Renal cortical epithelial cell (primary cell): Measurements from ENCODE around the gene OSBPL5. TPM values are rescaled to one million over a fixed set of nuclear protein-coding genes. Genes with fewer than 3 reads are reported as not detected.

Experiments
- DNase-seq: peaks from one replicate; pipeline ENCODE4 v3.0.0-alpha.2; 2011; ENCODE audit warnings: low read depth
- total RNA-seq: library from RNA; depleted of rRNA; stranded (reverse); fragments of >200 nt; gene quantifications from 2 replicates; pipeline ENCODE4 v1.2.3, GENCODE V29; 2014

The OSBPL5 gene
- total RNA-seq, 1 donor from 2014 or later = 21.3 TPM

DNA sequence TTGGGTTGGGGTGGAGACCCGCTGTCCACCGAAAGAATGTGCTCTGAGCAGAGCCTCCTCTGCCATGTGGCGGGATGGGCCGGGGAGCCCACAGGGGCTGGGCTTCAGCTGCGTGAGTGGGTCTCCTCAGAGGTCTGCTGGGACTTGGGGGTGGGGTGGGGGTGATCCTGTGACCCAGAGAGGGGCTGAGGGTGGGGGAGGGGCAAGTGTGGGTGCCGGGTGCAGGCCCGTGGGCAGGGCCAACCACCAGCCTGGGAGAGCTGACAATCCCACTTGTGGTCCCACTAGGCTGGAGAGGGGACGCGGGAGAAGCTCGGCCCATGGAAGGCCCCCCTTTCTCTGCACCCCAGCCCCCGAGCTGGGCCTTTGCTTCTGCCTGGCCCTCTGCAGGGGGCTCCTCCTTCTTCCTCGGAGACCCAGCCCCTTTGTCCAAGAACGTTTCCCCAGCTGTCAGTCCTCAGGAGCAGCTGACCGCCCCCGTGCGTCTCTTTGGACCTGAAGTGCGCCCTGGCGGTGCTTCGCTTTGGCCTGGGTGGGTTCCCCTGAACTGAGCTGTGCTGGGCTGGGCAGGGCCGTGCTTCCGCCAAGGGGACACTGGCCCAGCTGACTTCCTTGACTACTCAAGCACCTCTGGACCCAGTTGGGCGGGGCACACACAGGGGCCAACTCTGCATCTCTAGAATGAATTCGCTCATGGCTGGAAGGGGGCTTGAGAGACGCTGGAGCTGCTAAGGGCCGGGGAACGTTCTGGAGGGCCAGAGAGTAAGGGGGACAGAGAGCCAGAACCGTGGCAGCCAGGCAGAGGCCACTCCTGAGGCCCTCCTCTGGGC lies 30.2 kb downstream of the OSBPL5 start:
- DNase-seq = no peak

DNA sequence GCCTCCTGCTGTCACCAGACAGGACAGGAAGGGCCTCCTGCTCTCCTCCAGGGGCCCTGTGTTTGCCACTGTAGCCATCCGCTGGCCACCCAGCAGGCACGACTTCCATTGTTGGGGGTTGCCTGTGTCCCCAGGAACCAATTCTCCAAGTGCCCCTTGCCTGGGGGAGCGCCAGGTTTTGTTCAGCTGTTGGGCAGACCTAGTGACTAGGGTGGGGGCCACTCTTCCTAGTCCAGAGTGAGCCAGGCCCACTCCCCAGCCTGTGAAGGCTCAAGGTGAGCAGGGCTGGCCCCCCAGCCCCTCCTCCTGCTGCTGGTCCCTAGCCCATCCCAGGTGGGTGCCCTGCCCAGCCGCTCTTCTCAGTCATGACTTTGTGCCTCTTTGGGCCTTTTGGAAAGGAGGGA lies 30.9 kb downstream of the OSBPL5 start:
- DNase-seq = no peak

DNA sequence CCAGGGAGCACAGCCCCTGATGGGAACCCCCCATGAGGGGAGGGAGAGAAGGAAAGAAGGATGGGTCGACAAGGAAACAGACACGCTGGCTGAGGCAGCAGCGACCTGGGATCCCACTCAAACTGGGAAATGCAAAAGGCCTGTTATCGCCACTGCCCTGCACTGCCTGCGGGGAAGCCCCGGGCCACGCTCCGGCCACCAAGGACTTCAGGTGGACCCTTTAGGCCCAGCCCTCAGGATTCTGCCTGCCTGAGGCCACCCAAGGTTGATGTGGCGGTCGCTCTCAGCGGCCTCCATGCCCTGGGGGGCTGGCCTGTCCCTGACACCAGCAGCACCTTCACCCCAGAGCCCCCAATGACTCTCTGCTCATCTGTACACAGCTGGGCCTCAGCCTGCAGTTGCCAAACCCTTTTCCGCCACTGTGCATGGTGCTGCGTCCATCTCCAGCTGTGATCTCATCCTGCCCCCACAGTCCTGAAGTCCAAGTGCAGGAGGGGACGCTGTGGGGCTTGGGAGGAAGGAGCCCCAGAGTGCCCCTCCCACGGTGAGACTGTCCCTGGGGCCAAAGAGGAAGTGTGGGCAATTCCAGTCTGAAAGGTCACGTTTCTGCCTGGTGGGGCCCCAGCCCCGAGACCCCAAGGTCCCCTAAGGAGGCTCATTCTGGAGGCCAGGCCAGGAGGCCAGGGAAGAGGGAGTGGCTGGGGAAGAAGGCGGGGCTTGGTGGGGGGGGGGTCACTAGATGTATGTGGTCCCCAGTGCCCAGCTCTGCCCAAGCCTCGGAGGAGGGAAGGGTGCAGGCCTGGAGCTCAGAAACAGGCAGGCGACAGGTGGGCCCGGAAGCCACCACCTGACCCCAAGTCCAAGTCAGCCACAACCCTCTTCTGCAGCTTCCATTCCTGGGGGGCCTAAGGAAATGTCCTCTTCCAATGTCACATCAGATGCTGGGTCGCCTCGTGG lies 31.6 kb downstream of the OSBPL5 start:
- no peak for DNase-seq

DNA sequence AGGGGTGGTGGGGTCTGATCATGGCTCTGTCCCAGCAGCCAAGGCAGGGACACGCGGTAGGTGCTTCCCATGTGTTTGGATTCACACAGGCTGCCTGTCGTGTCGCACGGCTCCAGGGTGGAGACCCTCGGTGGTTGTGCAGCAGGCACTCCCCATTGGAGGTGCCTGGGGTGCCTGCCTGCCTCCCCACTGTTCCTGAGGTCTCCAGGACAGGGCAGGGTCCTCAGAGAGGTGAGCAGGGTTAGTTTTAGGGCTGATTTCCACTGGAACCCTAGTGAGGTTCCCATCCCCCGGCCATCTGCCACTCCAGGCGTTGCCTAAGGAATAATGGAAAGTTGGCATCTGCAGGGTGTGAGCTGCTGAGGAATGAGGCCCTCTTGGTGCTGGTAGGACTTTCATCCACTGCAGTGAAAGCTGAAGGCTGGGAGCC lies 32.3 kb downstream of the OSBPL5 start:
- DNase-seq = no peak

DNA sequence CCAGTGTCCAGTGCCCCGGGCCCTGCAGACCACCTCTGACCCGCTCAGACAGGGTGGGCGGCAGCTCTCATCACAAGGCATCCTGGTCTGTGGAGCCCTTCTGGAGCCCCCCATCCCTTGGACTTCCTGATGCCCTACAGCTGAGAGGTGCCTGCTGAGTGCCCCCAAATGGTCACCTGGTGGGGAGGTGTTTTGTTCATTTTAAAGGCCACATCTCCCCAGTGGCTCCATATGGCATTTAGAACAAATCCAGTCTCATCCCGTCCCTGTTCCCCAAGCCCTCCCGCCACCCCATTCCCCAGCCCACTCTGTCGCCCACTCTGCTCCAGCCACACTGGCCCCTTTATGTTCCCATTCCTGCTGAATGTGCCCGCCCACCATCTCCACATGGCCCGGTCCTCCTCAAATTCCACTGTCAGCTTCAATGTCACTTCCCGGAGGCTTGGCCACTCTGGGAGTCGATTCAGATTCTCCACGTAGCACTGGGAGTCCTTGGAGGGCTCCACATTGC lies 32.8 kb downstream of the OSBPL5 start:
- no peak for DNase-seq

DNA sequence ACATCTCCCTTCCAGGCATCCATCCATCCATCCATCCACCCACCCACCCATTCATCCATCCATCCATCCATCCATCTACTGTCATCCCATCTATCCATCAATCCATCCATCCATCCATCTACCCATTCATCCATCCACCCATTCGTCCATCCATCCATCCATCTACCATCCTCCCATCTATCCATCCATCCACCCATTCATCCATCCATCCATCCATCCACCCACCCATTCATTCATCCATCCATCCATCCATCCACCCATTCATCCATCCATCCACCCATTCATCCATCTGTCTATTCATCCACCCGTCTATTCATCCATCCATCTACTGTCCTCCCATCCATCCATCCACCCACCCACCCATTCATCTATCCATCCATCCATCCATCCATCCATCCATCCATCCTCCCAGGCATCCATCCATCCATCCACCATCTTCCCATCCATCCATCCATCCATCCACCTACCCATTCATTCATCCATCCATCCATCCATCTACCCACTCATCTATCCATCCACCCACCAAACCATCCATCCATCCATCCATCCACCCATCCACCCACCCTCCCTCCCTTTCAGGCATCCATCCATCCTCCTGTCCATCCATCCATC lies 33.7 kb downstream of the OSBPL5 start:
- DNase-seq = no peak

DNA sequence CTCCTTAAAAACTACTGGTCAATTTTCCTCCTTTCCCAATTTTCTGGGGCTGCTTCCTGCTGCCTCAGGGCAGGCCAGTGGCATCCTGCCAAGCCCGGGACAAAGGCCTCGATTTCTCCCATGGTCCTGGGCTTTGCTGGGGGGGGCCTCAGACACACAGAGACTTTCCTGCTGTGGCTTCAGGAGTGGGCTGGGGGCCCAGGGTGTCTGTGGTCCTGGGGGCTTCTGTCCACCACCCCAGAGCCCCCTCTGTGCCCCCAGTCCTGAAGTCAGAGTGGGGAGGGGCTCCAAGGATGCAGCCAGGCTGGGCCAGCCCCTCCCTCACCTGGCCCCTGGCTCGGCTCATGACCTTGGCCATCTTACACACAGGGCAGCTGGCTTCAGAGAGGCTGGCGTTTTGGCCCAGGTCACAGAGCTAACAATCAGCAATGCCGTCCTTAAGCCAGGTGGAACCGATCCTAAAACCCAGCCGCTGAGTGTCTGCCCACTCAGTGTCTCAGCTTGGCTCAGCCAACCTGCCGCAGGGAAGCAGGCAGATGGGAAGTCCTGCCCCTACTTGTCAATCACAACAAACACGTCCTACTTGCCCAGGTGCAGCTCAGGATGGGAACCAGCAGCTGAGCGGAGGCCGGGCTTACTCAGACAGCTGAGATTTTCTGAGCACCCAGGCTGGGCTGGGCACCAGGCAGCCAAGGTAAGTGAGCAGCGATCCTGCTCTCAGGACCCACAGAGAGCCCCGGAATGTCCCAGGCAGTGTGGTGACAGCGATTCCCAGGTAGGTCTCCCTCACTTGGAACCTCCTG lies 34.6 kb downstream of the OSBPL5 start:
- no peak for DNase-seq

DNA sequence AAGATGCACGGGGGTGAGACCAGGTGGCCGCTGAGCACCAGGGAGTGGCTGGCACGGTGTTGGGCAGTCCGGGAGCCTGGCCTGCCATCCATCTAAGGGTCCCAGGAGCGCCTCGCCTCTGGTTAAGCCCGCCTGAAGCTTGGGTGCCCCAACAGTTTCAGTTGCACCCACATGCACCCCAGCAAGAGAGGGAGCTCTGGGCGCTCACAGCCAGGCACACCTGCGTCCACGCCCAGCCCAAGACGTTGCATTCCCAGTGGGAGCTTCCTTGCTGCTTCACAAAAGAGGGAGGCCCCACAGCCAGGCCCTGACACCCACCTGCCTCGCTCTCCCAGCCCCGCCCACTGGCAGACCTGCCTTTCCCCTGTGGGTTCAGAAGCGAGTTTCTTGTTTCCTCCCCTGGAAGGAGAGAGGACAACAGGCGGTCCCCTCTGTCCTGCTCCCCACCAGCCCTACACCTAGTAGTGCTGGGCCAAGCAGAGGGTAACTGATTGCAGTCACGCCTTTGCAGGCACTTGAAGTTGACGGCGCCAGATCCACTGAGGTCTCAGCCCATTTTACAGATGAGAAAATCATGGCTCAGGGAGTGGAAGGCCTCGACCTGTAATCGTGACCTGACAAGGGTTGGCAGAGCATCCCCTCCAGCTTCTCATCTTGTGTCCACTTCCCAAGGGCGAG lies 35.4 kb downstream of the OSBPL5 start:
- DNase-seq = no peak

DNA sequence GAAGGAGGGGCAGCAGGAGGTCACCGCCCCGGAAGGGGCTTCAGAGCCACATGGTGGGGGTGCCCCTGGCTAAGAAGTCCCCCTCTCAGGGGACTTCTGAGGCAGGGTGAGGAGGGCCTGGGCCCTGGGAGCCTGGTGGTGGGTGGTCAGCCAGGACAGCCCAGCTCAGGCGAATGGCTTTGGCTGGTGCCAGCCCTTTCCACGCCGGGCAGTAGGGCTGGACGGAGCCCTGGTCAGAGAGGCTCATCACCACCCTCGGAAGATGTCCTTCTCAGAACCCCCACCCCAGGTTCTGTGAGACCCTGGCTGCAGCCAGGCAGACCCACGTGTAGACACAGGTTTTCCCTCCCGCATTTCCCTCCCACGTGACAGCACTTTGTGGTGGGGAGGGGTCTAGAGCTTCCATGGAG lies 35.9 kb downstream of the OSBPL5 start:
- DNase-seq = no peak

DNA sequence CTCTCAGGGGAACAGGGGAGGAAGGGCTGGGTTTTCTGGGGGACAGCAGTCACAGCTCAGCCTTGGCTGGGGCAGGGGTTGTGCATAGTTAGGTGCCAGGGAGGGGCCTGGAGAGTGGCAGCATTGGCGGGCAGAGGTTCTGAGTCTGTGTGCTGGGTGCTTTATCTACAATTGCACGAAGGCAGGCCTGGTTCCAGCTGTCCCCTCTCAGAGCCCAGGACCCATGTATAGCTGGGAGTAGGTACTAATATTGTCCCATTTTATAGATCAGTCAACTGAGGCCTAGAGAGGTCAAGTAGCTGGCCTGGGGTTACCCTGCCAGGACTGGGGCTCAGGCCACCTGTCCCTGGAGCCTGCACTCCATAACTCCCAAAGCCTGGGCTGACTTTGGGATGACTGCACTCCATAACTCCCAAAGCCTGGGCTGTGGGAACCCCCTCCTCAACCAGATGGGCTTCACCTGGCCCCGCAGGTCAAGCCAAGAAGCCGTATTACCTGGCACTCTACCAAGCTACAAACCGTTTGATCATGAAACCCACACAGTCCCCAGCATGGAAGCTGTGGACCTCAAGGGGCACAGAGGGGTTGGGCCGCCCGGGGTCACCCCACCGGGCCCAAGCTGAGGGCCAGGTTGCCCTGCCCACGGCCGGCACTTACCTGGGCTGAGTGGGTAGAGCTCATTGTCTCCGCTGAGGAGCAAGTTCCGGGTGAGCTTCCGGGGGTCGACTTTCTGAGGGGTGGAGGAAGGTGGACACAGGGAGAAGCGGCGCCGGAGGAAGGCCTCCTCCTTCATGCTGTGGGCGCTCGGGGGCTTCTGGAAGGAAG lies 36.5 kb downstream of the OSBPL5 start:
- DNase-seq = no peak

DNA sequence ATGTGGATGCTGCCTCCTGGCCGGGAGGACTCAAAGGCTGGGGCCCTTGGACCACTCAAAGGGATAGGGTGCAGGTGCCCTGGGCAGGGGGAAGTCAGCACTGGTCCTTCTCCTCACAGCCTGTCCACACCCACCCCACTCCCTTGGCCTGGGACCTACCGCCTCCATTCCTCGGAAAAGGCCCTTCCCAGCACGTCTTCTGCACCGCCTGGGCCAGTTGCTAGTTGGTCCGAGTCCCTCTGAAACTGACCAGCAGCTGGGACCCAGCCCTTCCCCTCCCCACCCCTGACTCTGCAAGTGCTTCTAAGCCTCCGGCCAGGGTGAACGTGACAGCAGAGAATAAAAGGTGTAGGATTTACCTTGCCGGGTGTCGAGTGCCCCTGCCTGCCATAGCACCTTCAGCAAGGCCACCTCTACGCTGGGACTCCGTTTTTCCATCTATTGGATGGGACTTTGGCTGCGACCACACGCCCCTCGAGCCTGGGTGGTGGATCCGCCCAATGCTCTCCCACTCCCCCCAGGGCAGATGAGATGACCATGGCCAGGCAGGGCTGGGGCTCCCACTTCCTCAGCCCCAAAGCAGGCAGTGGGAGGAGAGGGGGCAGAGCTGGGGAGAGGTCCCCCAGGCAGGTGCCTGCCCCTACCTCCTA lies 37.3 kb downstream of the OSBPL5 start:
- no peak for DNase-seq

DNA sequence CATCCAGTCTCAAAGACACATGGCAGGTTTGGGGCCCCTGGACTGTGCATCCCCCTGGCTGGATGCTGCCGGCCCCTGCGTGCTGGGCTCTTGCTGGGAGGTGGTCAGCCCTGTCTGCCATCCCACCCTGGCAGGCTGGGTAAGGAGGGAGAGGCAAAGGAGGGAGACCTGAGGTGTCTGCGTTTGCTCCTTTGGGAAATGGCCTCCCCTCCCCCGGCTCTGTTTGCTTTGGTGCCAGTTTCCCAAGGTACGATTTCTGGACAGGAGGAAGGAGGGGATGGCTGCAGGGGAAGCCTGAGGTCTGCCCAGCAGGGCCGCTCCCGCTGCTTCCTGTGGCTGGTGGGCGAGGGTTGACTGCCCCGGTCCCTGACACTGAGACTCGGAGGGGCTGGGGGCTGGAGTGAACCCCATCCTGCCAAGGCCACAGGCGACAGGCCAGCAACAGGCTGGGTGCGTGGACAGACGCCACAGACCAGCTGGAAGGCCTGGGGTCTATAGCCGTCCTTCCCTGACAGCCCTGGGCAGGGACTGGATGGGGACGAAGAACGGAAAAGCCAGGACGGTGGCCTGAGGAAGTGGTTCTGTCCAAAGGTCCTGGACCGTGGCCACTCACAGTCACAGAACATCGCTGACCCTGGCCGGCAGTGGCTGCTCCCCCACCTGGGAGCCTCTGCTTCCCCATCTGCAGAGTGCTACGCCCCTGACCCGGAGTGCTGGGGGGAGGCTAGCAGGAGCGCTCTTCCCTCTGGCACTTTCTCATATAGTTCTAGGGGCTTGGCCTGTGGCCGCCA lies 38.0 kb downstream of the OSBPL5 start:
- no peak for DNase-seq

DNA sequence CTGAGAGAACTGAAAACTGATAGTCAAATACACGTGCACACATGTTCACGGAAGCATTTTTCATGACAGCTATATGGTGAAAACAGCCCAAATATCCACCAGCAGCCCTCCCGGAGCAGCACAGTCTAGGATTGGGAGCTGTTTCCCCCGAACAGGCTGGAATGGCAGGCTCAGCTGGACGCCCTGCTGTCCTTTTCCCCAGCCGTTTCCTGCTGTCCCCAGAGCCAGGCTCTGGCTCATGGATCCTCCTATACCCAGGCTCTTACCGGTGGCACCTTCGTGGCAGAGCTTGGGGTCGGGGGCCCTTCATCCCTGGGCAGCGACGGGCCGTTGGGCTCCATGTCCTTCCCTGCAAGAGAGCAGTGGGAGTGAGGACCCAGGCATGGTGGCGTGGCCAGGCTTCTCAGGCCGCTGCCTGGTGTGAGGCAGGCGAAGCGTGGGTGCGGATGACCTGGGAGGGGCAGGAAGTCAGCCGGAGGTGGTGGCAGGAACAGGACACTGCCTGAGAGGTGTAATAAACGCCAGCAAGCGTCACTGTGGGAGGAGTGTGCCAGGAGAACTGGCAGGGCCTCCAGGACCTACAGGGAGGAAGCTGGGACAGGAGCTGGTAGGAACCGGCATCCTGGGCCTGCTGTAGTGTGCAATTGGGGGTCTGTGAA lies 38.8 kb downstream of the OSBPL5 start:
- DNase-seq = no peak

DNA sequence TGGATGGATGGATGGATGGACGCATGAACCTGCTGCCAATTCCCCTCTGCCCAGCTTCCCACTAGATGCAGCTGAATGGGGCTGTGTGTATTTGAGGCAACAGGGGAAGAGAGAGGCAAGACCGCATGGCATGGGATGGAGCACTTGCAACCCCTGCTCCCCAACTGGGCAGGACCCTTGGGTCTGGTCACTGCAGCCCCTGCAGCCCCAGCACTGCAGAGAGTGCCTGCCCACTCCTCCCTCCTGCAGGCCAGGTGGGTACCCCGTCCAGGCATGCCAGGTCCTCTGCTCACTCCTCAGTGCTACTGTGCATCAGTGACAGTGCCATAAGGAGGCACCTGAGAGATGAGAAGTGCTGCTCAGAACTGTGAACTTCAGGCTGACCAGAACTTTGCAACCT lies 40.3 kb downstream of the OSBPL5 start:
- no peak for DNase-seq

DNA sequence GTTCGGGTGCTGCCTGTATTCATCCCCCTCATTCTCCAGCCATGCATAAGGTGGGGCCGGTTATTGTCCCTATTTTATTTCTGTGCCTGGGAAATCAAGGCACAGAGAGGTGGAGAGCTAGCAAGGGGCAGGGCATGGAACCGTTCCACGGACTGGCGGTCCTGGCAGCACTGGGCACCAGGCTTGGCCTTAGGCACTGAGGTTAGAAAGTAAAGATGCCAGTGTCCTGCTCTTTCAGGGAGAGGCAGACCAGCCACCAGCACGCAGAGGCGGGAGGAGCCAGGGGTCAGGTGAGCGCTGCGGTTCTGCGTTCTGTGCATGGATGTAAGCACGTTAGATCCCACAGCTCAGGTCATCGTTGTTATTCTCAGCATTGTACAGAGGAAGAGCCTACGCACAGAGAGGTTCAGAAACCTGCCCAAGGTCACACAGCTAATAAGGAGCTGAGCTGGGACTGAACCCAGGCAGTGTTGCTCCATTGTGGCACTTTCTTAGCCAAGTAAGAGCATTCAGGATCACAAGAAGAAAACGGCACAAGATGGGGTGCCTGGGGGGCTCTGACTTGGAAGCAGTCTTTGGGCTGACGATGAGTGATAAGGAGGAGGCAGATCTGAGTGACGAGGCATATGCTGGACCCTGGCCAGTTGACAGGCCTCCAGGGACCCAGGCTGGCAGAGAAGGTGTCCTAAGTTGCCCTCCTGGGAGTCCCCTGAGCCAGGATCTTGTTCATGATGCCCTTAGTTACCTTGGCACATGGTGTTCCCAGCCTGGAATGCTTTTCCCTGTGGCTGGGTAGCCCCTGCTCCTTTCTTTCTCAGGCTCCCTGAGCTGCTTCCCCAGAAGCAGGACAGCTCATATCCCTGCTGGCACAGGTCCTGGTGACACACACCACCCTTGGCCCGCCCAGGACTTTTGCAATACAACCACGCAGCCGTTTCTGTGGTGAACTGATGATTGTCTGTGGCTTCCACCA lies 41.1 kb downstream of the OSBPL5 start:
- DNase-seq = peak; percentile 93

DNA sequence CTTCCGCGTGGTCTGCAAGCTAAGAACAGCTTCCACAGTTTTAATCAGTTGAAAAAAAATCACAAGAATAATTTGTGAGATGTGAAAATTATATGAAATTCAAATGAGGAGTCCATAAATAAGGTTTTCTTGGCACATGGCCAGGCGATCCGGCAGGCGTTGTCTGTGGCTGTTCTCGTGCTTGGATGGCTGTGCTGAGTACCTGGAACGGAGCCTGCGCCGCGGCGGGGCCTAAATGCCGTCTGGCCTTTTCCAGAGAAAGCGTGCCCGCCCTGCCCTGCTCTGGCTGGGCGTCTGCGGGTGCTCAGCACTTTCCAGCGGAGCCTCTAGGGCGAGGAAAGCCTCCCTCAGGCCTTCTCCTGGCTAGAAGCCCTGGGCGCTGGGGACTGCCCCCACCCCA lies 41.8 kb downstream of the OSBPL5 start:
- DNase-seq = no peak

DNA sequence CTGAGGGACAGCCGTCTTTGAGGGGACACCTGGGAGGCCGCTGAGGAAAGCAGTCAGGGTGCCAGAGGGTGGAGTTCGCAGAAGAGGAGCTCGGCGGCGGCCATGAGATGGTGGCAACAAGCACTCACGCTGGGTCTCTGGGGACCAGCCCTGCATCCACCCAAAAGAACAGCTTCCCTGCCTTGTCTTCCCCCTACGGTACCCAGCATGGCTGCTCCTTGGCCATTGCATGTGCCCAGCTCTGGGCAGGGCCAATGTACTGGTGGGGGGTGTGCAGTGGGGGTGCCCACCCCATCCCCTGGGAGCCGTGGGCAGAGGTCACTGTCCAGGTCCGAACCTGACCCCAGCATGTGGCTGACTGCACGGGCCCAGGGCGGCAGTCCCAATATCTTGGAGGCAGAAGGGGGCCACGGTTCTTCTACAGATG lies 42.3 kb downstream of the OSBPL5 start:
- no peak for DNase-seq
